ENCODE data around the gene CDH3.

Gene CDH3

GRCh38 chr16:68731637-68732036 lies 86.5 kb downstream of the CDH3 start:
- in situ Hi-C loops (cut with HindIII; ENCODE audit: low sequenced_read_pairs) = no loop called here
- H3K4me3 ChIP-seq (ENCODE audit: low read depth, low read length) = no peak overlapping the region
- no peak for DNase-seq (ENCODE audit: low read depth, low spot score)
- TF ChIP-seq, protein P1, sequence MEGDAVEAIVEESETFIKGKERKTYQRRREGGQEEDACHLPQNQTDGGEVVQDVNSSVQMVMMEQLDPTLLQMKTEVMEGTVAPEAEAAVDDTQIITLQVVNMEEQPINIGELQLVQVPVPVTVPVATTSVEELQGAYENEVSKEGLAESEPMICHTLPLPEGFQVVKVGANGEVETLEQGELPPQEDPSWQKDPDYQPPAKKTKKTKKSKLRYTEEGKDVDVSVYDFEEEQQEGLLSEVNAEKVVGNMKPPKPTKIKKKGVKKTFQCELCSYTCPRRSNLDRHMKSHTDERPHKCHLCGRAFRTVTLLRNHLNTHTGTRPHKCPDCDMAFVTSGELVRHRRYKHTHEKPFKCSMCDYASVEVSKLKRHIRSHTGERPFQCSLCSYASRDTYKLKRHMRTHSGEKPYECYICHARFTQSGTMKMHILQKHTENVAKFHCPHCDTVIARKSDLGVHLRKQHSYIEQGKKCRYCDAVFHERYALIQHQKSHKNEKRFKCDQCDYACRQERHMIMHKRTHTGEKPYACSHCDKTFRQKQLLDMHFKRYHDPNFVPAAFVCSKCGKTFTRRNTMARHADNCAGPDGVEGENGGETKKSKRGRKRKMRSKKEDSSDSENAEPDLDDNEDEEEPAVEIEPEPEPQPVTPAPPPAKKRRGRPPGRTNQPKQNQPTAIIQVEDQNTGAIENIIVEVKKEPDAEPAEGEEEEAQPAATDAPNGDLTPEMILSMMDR (IDR thresholded peaks at IDR 0.05; ENCODE audit: low read depth, low read length) = no peak

- in situ Hi-C loops (cut with HindIII; ENCODE audit: low sequenced_read_pairs) = no loop called here
- H3K4me3 ChIP-seq (ENCODE audit: low read depth, low read length) = no peak overlapping the region
- TF ChIP-seq, protein P1 (IDR thresholded peaks at IDR 0.05; ENCODE audit: low read depth, low read length) = no peak
- peak; percentile 3 for DNase-seq (ENCODE audit: low read depth, low spot score)
Measured at GRCh38 chr16:68732042-68732680, 87.1 kb downstream of the CDH3 start.

GRCh38 chr16:68732741-68733399 lies 87.8 kb downstream of the CDH3 start:
- in situ Hi-C loops (cut with HindIII; ENCODE audit: low sequenced_read_pairs) = no loop called here
- DNase-seq (ENCODE audit: low read depth, low spot score) = no peak
- no peak overlapping the region for H3K4me3 ChIP-seq (ENCODE audit: low read depth, low read length)
- TF ChIP-seq, protein P1 (IDR thresholded peaks at IDR 0.05; ENCODE audit: low read depth, low read length) = no peak

- DNase-seq (ENCODE audit: low read depth, low spot score) = no peak
- H3K4me3 ChIP-seq (ENCODE audit: low read depth, low read length) = no peak overlapping the region
- in situ Hi-C loops (cut with HindIII; ENCODE audit: low sequenced_read_pairs) = no loop called here
- TF ChIP-seq, protein P1 (IDR thresholded peaks at IDR 0.05; ENCODE audit: low read depth, low read length) = no peak
Measured at GRCh38 chr16:68733570-68733969, 88.5 kb downstream of the CDH3 start.

GRCh38 chr16:68734782-68735181 lies 89.7 kb downstream of the CDH3 start:
- no peak overlapping the region for H3K4me3 ChIP-seq (ENCODE audit: low read depth, low read length)
- in situ Hi-C loops (cut with HindIII; ENCODE audit: low sequenced_read_pairs) = no loop called here
- TF ChIP-seq, protein P1 (IDR thresholded peaks at IDR 0.05; ENCODE audit: low read depth, low read length) = no peak
- DNase-seq (ENCODE audit: low read depth, low spot score) = no peak

GRCh38 chr16:68736561-68736960 lies 91.5 kb downstream of the CDH3 start:
- in situ Hi-C loops (cut with HindIII; ENCODE audit: low sequenced_read_pairs) = no loop called here
- no peak for DNase-seq (ENCODE audit: low read depth, low spot score)
- TF ChIP-seq, protein P1 (IDR thresholded peaks at IDR 0.05; ENCODE audit: low read depth, low read length) = no peak
- no peak overlapping the region for H3K4me3 ChIP-seq (ENCODE audit: low read depth, low read length)
